EL (cell line): ENCODE measurements around the gene PARN.
"Not testable (repeated sequence)": the region's sequence is repeated elsewhere in the genome, so short reads cannot be mapped to it uniquely, and the experiment has no call there.

ENCODE experiments used
- DNase-seq: peaks from one replicate; pipeline ENCODE4 v3.0.0-alpha.2; 2016

Gene PARN

DNA sequence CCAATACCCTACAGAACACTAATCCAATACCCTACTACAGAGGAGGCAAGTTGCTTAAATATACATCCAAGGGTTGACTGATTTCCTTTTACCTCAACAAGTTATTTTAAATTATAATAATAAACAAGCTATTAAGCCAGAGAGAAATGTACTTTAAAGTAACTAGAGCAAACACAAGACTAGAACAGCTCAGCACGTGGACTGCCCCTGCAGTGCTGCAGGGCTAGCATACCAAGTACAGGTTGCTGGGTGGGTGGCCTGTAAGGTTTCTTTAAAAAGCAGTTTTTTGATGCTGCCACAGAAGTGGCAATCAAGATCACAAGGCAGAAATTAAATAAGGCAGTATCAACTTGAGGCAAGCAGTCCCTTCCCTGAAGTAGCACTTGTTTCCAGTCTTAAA is 63.5 kb downstream of the PARN start:
- DNase-seq = no peak

DNA sequence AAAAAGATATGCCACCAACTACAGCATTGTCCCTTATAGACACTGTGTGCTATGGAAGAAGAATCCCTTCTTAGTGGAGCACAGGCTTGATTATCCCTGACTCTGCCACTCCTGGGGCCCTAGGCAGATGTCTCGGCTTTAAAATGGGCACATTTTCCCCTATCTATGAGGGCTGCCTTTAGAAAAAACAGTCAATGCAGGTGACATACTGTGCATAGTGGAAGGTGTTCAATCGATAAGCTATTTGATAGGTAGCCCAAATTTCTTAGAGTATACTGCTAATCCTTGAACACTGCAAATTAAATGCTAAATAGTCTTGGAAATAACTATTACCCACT is 64.4 kb downstream of the PARN start:
- DNase-seq = no peak

DNA sequence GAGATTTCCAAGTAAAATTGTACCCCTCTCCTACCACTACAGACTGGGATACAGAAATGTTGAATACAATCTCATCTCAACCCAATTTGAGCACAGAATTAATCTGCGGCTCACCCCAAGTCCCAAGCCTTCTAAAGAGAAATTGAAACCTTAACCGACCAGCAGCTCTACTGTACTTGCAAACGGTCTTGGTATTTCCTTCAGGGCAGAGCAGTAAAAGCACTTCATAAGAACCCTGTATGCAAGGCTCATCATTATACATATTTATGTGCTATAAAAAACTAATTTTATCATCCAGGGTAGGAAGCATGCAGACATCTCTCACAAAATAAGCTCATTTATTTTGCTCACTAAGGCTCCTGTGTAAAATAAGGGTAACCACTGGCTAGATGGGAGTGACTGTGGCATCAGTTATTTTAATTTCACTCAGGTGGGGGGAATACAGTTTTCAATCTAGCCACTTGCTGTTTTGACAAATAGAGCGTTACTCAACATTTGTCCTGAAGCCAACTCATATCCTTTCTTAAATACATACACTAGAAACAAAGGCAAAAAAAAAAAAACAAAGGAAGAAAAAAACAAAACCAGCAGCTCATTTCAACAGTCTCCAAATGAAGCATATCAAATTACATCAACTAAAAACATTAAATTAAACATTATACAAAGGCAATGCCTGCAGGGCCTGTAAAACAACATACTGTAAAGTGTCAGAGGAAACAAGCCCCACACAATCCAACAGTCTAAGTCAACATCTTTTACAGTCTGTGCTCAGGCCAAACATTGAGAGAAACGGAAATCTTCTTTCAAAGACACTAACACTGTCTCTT is 65.0 kb downstream of the PARN start:
- peak; percentile 4 for DNase-seq

DNA sequence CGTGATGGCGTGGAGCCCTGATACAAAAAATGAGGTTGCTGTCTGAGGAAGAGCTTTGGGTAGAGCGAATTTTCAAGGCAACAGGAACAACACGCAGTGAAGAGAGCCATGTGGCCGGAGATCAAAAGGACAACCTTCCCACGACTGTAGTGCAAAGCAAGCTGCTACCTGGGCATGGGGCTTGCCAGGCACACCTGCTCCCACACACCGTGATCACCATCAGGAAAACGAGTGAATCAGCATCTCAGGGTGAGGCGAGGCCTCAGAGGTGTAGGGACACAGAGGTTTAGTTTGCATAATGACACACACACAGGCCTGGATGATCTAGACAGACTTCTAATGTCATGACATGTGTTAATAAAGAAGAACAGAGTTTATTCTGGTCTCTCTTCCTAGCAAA is 65.7 kb downstream of the PARN start:
- DNase-seq = no peak

DNA sequence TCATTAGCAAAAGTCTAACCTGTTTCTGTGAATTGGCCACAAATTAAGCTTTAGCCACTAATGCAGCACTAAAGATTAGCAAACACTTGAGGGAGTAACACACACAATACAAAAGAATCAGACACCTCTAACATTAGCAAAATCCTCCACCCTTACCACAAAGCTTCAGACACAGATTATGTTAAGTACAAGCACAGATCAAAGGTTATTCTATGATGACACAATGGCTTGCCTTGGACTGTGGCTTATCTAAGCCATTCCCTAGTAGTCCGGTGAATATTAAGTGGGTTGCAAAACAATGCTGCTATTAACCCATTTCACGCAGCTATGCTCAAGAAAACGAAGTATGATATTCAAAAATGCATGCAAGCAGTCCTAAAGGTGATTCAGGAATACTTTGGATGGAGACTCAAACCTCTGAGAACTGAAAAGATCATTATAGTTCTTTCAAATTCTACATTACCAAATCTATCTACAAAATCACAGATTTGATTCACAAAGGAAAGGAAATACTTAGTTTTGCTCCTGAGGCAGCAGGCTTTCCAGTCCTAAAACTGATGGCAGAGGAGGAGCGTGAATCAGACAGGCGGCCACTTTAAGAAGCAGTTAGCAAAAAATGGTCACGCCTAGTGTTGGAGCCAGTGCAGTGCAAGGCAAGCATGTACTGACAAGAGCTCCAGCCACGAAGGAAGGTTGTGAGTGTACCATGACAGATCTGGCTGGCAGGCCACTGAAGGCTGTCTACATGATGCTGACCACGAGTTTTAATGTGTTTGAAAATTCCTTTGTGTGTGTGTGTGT is 67.2 kb downstream of the PARN start:
- DNase-seq = no peak

DNA sequence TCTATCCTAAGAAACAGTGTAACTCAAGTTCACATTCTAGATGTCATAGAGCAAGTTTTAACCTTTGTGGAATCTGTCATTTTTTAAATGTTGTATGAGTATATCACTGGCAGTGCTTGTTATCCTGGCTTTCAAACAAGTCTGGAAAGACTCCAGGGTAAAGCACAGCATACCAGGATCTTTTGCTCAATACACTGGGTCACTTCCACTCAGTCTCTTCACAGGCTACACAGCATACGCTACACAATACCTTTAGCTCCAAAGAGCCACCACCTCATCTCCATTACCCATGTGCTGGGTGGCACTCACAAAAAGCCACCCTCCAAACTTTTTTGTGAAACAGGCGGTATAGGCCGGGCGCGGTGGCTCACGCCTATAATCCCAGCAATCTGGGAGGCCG is 69.5 kb downstream of the PARN start:
- DNase-seq = no peak

DNA sequence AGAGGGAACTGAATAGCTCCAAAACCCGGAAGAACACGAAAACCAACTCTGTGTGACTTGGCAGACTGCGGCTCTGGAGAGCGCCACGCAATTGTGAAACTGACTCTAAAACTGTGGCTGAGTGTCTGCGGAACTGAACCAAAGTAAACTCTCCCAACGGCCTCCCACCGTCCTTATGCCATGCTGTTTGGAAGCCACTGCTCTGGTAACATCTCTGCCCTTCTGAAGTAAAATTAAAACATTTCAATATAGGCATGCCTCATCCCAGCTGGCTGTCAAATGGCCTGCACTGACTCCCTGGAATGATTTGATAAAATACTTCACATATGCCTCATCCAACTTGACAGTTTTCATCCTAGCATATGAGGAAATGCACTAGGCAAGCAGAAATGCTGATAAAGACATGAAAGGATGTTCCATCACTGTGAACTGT is 70.2 kb downstream of the PARN start:
- no peak for DNase-seq

DNA sequence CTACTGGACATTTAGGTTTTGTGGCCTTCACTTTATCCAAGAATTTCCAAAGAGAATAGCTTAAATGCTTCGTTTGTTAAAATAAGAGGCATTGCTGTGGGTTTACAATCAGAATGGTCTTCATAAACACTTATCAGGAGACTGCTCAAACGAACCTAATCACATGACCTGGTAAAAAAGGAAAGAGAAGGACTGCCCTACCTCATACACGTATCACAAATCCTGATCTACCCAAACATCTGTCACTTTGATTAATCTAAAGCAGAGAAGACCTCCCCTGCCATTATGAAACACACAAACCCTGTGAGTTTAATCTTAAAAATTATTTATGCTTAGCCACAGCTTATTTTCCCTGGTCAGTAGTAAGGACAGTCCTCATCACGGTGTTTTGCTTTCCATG is 76.6 kb downstream of the PARN start:
- no peak for DNase-seq

DNA sequence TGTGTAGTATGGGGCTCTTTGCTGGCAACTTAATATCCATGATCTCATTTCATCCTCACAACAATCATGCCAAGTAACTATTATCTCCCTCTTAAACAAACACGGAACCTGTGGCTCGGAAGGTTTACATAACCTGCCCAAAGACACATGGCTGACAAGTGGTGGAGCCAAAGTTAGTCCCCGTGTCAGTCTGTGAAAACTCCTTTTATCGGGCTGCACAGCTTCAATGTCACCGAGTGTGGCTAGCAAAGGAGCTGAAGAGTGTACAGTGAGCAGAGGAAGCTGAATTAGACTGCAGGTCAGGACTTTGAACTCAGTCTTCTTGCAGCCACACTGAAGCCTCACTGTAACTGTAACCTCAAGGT is 80.3 kb downstream of the PARN start:
- DNase-seq = no peak

DNA sequence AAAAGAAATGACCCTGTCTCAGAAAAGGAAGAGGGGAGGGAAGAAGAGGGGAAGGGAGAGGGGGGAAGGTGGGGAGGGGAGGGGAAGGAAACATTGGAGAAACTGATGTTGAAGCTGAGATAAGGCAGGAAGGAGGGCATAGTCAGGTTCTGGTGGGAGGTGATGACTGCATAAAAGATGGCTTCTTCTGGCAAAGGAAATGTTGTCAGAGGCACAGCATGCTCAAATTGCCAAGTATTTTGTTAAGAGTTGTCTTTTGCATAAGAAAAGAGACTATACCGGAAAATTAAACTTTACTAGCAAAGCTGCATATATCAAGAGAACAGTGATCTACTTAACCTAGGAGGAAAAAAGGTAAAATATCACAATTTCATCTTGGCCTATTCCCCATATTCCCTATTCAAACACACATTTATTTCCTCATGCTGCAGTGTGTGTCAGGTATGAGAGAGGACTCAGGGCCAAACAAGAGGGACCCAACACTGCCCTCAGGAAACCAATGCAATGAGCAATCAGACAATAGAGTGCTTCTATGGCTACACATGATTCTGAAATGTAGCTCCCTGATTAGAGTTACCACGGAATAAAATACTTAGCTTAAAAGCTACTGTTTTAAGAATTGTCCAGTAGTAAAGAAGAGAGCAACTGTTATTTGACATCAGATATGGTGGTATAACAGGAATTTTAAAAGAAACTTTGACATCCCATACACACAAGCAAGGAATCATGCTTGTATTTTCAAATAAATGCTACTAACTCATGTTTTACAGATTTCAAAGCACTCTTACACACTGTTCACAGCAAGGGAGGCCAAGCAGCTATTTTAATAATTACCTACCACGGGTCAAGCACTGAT is 80.9 kb downstream of the PARN start:
- no peak for DNase-seq

DNA sequence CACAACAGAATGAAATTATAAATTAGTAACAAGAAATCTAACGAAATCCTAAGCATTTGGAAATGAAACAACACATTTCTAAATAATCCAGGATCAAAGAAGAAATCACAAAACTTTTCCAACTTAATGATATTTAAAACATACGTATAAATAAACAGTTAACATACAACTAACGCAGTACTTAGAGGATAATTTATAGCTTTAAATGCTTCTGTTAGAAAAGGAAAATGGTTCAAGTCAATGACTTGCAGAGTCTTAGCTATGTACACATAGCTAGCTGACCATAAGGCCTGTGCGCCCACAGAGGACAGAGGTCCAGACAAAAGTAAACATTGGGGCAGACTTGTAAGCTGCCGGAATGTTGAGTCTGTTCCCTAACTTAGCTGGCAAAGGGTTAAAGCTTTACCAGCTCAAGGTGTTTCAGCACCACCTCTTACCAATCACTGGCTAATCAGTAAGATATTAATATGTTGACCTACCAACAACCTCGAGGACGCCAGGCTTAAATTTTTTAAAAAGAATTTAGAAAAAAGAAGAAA is 84.6 kb downstream of the PARN start:
- DNase-seq = peak; percentile 7

DNA sequence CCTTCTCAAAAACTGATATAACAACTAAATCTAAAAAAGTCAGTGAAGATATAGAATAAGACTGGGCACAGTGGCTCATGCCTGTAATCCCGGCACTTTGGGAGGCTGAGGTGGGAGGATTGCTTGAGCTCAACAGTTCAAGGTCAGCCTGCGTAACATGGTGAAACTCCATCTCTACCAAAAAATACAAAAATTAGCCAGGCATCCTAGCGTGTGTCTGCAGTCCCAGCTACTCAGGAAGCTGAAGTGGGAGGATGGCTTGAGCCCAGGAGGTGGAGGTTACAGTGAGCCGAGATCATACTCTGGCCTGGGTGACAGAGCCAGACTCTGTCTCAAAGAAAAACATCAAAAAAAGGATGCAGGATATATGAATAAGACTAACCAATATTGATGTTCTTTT is 85.2 kb downstream of the PARN start:
- DNase-seq = not testable (repeated sequence)

DNA sequence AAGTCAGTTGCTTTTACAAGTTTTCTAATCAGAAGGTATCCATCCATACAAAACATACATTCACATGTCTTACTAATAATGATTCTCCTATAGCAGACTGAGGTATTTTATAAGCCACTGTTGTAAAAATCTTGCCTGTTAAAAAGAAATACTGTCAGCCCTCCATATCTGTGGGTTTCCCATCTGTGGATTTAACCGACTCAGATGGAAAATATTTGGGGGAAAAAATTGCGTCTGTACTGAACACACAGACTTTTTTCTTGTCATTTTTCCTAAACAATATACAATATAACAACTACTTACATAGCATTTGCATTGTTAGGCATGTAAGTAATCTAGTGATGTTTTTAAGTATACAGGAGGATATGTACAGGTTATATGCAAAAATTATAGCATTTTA is 90.4 kb downstream of the PARN start:
- DNase-seq = peak; percentile 14

DNA sequence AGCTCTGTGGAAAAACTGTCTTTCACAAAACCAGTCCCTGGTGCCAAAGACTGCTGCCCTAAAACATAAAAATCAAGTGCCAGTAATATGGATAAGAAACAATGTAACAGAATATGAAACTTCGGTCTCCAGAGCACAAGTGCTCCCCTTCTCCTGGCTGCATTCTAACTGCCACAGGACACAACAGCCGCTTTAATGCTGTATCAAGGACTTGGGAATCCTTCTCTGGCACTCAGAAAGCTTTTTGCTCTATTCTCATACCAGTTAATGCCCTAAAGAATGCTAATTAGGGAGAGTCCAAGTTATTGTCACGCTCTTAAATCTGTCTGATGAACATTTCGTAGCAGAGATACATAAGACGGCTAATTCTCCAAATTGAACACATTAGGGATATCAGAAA is 90.9 kb downstream of the PARN start:
- no peak for DNase-seq

DNA sequence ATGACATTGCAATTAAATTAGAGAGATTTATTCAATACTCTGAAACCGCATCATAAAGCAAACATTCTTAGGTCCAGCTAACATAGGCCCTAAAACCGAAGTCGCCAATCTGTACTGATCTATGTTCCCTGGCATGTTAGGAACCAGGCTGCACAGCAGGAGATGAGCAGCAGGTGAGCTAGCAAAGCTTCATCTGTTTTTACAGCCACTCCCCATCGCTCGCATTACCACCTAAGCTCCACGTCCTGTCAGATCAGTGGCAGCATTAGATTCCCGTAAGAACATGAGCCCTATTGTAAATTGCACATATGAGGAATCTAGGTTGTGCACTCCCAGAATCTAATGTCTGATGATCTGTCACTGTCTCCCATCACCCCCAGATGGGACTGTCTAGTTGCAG is 91.5 kb downstream of the PARN start:
- no peak for DNase-seq

DNA sequence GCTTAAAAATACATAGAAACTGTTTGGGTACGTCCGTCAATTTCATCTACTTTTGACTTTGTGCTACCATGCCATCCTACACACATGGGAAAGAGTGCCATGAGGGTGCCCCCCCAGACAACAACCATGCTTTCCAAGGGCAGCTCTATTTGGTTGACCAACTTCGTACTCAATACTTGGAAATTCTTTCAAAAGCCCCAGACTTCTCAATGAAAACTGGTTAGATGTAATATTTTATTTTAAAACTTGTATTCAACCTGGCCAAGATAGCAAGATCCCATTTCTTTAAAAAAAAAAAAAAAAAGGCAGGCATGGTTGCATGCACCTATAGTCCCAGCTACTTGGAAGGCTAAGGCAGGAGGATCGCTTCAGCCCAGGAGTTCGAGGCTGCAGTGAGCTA is 98.4 kb downstream of the PARN start:
- no peak for DNase-seq

DNA sequence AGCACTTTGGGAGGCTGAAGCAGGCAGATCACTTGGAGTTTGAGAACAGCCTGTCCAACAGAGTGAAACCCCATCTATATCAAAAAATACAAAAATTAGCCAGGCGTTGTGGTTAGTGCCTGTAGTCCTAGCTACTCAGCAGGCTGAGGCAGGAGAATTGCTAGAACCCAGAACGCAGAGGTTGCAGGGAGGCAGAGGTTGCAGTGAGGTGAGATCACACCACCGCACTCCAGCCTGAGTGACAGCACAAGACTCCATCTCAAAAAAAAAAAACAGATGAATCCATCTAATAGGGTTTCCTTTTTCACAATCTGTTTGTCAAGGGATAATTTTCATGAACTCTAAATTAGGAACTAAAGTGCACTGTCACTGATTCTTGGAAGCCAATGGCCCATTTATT is 99.0 kb downstream of the PARN start:
- DNase-seq = no peak

DNA sequence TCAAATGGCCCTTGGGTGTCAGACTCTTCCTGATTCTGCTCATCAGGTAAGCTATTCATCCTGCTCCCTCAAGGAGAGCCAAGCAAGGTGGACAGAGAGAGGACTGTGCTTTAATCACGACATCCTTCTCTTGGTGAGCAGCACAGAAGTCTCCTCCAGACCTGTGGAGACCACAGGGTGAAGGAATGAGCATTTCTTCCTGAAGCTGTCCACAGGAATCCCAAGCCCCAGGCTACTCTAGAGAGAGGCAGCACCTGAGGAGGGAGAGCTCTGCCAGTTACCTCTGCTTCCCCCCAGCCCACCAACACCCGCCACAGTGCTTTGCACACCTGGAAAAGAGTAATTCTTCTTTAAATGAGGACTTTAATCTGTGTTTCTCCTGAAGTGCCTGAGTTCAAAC is 100.0 kb downstream of the PARN start:
- DNase-seq = no peak

DNA sequence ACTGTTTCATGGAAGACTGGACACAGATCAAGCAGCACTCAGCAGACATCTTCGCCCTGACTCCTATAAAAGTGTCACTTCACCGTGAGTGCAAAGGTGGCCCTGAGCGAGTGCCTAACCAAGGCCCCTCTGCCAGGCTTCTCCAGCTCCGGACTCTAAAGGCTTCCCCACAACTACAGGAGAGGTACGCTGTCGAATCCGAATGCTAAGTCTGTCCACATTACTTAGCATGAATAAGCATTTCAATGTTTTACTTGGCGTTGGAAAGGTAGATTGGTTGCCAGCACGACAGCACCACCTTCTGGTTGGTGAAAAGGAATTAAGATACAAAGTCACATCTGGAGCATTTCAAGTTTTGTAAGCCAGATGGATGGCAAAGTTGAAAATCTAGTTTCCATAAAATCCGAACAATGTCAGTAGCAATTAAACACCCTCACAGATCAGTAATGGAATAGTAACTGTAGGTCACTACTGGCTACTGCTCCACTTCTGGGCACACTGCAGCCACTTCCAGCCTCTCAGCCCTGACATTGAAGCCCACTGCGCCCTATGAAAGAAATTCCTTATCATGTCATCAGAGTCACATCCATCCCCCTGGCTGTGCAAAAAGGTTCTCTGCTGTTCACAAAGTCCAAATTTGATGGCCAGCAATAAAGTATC is 100.9 kb downstream of the PARN start:
- peak; percentile 84 for DNase-seq

DNA sequence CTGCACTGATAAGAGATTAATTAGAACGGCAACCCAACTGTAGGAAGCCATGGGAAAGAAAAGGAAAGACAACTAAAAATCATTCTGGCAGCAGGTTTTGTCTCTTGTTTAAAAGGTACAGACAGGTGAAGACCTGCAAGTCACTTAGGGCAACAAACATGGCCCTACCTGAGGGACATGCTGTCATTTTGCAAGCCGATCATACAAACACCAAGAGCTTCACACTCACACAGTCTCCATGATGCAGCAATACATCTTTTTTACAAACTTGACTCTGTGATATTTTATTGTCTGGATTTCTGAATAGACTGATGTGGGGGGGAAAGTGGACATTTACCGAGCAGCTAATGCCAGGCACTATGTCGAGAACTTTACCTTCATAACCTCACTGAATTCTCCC is 101.8 kb downstream of the PARN start:
- DNase-seq = no peak

DNA sequence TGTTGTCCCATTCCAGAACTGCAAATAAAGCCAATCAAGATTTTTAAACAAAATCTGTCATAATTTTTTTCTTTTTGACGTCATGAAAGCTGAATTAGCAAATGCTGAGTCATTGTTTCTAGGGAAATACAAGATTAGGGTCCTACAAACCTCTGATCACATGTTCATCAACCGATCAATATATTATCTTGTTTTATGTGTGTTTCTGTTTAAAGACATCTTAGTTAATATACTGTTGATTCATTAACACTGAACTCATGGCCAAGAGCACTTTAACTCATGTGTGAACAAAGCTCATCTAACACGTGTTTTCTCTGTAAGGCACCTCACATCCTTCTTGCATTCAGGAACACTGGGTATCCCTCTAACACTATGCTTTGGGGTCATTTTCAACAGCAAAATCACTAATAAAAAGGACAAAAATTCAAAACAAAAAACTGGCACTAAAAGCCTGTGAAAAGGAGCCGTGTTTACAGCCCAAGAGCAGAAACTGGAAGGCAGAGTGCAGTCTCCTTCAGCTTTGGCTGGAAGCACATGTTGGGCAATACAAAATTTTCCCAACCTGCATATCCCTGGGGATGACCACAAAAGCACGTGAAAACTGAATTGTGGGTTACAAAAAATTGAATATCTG is 102.5 kb downstream of the PARN start:
- no peak for DNase-seq

DNA sequence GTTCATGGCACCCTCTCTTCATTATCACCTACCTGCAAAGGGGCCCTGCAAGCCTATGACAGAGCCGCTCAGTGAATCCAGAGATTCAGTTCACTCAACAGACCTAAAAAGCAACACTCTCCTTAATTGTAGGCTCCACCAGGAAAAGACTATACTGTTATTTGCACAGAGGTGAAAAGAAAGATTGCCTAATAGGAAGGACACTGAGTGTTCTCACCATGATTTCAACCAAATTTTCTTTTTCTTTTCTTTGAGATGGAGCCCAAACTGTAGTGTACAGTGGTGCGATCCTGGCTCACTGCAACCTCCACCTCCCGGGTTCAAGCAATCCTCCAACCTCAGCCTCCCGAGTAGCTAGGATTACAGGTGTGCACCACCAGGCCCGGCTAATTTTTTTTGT is 104.5 kb downstream of the PARN start:
- DNase-seq = no peak
